Activated T-helper 1 cell treated with anti-CD3 and anti-CD28 coated beads, Interleukin-2, amount 50 U/mL, for 16 hours (primary cell): ENCODE data around the gene SYNDIG1.

Experiments used
- DNase-seq, 2 donors: peaks; one replicate each; pipeline ENCODE4 v3.0.0-alpha.2; 2020; ENCODE audit warnings: low read depth in 1 of 2, low spot score in 1 of 2

The SYNDIG1 gene

DNA sequence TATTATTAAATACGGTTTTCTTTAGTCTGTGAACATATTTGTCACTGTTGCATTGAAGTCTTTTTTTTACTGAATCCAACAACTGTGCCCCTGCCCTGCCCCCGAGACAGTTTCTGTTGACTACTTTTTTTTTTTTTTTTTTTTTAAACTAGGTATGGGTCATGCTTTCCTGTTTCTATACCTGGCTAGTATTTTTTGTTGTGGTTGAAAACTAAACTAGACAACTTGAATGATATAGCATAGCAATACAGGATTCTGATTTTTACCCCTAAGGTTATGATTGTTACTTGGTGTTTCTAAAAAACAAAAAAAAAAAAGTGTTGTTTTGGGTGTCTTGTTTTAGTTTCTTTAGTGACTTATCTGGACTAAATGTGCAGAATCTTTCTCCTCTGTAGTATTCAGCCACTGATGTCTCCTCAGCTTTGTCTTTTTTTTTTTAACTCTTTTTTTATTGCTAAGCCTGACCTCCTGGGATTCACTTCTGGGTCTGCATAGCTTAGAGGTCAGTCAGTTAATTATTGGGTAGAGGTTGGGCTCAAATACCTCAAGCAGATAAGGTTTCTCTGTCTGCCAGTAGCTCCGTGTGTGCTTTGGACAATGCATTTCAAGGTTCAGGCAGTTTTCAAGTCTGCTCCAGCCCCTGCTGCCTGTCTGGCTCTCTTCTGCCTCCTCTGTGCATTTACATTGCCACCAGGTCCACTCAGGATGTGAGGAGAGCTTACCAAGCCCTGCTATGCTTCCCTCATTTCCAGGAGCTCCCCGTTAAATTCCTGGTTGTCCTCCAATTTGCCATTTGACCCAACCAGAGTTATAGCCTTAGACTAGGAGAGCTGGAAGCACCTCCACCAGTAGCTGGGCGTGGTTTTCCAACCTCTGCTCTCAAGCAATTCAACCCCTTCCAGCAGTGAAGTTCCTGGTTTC, 91.4 kb downstream of the SYNDIG1 start:
- DNase-seq: no peak

DNA sequence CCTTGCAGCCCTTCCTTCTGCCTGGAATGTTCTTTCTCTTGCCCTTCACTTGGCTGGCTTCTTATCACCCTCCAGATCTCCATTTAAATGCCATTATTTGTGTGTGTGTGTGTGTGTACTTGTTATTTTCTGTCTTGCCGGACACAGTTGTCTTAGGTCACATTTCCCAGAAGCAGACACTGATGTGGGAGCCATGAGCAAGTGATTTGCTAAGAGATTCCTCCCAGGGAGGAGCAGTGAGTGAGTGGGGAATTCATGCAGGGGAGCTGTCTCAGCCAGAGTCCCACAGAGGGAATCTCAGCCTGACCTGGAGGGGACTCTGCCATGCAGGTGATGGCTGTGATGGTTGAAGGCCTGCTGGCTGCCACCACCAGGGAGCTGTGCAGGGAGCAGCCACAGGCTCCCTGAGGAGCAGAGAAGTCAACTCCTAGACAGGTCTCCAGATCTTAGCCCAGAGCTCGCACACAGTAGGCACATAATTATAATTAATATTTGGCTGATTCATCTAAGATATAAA, 96.5 kb downstream of the SYNDIG1 start:
- DNase-seq: no peak

DNA sequence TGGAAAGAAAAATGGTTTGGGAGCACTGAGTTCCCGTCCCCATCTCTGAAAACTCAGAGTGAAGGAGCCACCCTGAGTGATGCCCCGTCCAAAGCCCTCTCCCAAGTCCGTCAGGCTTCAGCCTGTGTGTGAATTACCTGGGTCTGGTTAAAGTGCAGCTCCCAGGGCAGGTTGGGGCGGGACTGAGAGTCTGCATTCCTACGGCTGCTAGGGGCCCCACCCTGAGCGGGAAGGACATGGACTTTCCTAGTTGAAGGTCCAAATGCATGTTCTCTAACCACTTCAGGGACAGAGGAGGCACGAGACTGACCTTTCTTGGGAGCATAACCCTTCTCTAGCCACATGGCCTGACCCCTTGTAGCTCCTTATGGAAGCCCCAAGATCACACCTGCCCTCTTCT, 97.2 kb downstream of the SYNDIG1 start:
- DNase-seq: no peak

DNA sequence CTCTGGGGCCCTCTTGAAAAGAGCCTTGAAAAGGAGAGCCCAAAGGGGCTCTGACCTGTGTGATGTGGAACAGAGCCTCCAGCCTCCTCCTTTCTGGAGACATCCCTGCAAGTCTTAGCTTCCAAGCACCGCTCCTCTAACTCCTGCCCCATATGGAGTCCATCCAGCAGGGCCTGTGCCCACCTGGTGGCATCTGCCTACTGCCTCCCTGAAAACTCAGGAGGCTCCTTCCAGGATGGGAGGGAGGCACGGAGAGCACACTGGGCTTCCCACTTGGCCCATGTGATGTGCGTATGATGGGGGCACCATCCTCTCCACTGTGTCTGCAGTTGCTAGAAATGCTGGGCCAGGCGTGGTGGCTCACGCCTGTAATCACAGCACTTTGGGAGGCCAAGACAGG, 98.1 kb downstream of the SYNDIG1 start:
- no peak for DNase-seq

DNA sequence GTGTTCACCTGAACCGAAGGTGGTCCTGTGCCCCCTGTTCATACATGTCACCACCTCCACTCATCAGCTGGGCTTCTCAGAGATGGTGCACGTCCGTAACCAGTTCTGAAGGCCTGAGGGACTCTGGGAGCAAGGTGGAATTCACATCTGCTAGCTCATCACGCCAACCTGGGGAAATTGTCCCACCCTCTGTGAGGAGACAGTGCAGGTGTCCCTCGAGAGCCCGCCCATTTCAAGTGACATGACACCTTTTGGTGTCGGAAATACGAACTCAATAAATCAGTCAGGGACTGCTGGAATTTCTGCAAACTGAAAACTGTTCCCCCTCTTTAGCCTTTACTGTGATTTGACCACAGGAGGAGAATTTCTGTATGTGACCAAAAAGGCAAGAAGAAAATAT, 99.4 kb downstream of the SYNDIG1 start:
- DNase-seq: no peak

DNA sequence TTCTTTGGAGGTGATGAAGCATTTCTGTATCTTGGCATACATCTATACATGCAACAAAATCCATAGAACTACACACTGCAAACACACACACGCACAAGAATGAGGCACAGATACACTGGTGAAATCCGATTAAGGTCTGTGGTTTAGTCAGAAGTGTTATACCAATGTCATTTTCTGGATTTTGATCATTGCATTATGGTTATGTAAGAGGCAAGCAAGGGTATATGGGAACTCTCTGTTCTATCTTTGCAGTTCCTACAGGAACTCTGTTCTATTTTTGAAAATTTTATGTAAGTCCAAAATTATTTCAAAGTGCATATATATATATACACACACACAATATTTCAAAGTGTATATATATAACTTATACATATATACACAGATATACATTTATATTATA, 101.7 kb downstream of the SYNDIG1 start:
- DNase-seq: no peak

DNA sequence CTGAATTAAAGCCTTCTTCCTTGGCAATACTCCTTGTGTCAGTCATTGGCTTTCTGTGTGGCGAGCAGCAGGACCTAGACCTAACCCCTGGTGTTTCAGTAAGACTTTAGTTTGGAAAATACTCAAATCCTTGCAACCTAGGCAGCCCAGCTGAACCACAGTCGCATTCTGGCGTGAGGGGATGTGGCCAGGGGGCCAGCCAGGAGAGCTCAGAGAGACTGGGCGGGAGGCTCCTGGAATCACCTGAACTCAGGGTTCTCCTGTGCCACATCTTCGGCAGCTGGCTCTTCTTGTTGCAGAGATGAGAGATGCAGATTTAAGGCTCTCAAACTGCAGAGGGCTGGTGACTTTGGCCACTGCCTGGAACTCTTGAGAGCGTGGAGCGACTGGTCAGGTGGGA, 102.7 kb downstream of the SYNDIG1 start:
- DNase-seq: no peak

DNA sequence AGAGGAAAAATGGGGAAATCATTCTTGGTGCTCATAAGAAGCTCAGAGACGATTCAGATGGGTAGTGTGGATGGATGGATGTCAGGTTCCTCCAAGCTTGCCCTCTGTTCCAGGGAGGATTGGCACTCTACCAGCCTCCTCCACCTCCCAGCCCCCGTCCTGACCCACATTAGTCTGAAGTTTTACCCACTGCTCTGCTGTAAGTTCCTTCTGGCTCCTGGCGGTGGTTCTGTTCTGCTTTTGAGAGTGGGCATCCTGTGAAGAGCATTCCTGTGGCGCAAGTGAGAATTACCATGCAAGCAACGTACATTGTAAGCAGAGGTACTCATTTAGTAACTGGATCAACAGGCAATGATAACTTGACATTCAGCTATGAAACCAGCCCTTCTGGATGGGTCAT, 103.4 kb downstream of the SYNDIG1 start:
- no peak for DNase-seq

DNA sequence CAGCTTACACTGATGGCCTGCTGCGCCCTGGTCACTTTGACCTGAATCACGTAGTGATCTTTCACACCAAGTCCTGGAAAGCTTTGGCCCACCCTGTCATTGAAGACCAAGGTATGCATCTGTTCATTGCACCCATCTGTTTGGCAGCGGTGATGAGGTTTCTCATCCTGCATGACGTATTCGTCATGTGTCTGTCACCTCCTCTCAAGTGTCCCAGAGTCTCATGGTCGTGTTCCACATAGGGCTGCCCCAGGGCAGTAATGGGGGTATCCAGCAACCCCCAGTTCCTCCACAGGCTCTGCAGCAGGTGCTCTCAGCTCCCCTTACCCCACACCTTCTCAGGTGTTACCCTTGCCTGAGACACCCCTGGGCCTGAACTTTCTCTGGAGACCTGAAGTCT, 104.1 kb downstream of the SYNDIG1 start:
- DNase-seq: no peak

DNA sequence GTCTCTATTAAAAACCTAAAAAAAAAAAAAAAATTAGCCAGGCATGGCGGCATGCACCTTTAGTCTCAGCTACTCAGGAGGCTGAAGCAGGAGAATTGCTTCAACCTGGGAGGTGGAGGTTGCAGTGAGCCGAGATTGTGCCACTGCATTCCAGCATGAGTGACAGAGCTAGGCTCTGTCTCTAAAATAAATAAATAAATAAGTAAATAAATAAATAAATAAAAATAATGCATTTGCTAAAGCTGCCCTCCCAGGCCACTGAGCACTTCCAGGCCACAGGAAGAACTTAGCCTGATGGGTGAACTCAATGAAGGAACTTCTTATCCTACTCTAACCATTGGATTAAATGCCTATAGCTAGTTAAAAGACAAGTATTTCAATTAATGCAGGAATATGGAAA, 104.9 kb downstream of the SYNDIG1 start:
- DNase-seq: no peak

DNA sequence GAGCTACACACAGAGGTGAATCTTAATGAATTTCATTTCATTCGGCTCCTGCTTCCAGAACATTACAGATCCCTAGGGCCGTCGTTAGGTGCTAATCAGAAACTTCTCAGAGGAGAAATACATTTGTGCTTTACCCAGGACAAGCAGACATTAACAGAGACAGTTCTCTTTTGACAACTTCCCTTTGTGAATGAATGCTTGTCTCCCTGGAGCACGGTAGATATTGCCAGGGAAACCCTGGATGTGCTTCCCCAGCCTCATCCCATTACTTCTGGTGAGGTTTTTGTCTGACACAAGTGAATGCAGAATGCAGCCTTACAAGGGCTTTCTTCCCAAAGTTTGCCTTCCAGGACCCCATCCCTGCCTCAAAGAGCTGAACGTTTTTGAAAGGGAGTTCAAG, 105.4 kb downstream of the SYNDIG1 start:
- no peak for DNase-seq

DNA sequence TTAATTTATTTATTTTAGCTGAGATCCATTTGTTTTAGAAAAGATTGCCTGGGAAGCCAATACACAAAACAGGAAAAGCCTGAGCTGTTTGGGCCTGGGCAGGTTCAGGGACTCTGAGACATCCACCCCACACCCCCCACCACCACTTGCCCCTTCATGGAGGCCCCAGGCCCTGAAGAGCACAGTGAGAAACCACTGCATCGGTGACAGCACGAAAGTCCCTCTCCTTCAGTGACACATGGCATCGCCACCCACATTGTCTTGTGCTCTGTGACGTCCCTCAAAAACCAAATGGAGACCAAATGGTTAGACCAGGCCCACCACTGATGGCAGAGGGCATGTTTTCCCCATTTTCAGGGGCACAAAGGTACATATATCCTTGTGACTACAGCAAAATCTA, 106.4 kb downstream of the SYNDIG1 start:
- DNase-seq: no peak

DNA sequence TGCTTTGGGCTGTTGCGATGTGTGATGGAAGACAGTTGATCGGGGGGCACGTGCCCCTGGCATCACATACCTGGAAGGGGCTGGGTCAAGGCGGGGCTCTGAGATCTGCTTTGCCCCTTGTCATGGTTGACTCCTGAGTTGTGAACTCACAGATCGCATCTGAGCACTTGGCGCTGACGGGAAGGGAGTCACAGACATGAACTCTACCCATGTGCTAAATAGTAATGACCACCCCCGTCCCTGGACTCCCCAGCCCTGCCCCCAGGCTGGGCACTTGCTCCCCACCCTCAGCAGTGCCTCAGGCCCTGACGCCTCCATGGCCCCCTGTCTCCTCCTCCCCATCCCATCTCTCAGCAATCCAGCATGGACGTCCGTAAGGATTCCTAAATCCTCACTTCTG, 107.0 kb downstream of the SYNDIG1 start:
- DNase-seq: no peak

DNA sequence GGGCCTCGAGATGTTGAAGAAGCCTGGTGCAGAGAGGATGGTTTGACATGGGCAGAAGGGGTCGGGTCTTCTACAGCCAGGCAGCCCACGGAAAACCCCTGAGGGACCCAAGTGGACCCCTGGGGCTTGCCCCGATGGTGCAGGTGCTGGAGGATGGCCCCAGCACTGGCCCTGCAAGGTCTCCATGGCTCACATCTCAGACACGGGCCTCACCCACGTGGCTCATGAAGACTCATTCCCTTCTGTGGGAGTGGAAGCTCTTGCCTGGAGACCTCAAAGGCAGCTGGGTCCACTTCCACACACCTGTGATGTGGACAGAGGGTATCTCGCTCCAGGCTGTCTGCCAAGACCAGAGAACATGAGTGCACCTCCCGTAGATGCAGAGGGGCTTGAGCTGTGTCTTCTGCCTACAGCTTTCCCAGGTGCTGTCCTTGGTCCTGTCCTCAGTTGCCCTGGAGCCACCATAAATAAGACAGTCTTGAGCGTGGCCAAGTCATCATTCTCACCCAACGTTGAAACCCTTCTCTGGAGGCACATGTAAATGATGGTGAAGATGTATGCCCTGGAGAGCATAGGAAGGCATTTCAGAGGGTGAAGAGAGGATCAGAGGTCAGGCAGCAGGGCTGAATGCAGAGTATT, 108.0 kb downstream of the SYNDIG1 start:
- no peak for DNase-seq

DNA sequence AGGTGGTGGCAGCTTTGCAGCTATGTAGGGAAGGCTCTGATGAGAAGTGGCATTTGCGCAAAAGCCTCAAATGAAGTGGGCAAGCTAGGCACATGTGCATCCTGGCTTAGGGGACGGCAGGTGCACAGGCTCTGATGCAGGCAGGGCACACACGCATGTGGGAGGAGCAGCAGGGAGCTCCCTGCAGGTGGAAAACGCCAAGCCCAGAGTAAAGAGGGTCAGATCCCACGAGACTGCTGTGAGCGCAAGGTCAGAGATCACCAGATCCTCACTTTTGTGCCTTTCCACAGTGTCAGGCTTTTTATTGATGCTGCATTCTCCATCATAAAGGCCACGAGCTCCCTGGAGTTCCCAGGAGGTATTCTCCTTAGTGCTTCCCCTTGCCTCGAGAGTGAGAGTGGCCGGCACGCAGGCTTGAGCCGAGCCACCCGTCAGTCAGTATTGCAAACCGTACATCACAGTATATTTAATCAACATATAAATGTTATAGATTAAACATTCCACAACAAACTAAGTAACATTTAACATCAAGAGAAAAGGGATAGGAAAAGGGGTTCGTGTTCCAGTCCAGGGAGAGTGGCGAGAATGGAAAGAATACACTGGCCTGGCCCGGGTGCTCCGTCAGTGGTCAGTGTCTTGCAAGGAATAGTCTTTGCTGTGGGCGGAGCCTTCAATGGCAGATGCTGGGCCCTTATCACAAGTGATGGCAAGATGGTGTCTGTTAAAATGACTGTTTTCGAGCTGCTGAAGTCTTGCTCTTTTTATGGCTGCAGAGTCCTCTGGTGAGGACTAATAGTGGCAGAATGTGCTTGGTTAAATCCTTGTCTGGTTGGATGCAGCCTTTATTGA, 109.4 kb downstream of the SYNDIG1 start:
- no peak for DNase-seq

DNA sequence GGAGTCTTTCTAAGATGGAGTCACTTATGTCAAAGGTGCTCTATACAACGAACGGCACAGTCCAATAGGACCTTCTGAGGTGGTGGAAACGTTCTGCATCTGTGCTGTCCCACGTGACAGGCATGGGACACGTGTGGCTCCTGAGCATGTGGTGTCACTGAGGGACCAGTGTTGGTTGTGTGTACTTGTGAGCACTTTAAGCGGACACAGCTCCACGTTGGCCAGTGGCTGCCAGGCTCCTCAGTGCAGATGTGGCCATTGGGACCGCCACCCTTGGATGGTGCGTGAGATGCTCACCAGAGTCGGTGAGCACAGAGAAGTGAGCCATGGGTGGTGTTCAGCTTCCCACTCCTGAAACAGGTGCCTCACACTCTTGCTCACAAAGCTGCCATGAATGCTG, 110.0 kb downstream of the SYNDIG1 start:
- no peak for DNase-seq

DNA sequence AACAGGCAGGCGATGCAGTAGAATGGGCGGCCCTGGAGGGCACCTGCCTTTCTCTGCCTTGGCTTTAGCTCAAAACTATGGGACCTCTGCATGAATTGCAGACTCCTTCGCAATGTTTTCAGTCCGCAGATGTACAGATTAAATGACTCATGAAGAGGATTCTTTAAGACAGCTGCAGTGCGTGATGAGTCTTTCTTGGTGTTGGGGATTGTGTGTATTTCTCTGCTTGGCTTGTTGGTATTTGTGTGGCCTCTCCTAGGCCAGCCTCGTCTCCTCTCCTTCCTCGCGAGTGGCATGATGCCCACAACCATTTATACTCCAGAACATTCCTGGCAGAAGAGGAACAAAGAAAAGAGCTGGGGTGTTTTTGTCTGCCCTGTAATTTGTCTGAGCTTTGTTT, 110.6 kb downstream of the SYNDIG1 start:
- DNase-seq: no peak

DNA sequence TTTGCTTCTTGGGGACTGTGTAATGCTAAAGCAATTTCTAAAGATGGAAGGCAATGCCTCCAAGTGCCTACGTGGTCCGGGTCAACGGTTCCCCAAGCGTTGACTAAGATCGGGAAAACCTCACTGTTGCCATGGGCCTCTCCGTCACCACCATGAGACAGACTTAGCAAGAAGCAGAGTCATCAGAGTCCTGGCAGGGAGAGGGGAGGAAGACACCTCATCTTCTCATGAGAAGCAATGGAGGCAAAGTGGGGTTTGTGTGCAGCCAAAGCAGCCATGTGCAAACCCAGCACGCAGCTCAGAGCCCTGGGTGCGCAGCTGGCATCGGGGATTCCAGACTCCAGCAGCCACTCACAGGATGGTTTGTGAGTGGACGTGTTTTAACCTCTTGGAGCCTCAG, 111.4 kb downstream of the SYNDIG1 start:
- DNase-seq: no peak

DNA sequence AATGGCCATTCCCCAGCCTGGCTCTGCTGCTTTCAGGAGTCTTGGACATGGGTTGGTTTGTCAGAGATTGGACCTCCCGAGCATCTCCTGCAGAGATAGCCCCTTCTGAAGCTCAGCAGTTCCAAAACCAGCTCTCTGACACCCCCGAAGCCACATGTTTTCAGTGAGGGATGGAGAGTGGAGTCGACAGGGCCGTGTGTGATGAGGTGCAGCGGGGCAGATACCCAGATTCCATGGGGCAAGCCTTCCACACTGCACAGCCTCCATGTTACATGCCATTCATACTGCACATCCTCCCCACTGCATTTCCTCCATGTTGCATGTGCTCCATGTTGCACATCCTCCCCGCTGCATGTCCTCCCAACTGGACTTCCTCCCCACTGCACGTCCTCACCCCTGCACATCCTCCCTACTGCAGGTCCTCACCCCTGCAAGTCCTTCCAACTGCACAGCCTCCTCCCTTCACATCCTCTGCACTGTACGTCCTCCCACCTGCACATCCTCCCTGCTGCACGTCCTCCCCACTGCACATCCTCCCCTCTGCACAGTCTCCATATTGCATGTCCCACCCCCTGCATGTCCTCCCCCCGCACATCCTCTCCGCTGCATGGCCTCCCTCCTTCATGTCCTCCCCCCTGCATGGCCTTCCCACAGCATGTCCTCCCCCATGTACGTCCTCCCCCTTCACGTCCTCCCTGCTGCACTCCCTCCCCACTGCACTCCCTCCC, 112.2 kb downstream of the SYNDIG1 start:
- no peak for DNase-seq

DNA sequence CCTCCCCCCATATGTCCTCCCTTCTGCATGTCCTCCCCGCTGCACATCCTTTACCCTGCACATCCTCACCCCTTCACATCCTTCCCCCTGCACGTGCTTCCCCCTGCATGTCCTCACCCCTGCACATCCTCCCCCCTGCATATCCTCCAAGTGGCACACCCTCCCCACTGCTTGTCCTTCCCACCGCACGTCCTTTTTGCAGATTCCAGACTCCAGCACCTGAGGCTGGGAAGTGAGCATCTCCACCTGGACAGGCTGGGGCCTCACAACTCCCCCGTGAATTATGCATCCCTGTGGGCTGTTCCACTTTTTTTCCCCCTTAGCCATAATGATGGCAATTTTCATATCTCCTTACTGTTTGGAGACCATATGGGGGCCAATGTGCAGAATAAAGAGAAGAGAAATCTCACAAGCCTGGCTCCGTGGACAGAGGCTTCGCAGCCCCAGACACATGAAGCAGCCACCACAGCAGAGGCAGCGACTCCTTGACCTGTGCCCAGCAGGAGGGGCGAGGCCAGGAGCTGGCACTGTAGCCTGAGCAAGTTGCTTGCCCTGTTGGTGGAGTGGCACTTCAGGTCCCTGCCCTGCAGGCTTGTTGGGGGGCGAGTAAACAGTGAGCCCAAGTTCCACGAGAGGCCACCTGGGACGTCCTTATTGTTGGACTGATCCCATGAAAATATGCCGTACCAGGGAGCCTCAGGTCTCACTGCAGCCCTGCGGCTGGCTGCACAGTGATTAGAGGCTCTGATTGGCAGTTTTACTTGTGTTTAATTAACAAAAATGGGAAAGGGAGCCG, 113.1 kb downstream of the SYNDIG1 start:
- DNase-seq: no peak
